Prostate gland (tissue), 2 donors: ENCODE results near the gene PTPRD.

ENCODE experiments used
- POLR2A ChIP-seq: fragments of 450-650 bp; IDR thresholded peaks from one replicate; pipeline ENCODE4 v1.6.1; 2016; ENCODE audit warnings: antibody characterized with exemption, mild to moderate bottlenecking
- POLR2AphosphoS5 ChIP-seq: sonication (generic); formaldehyde crosslinking; IDR thresholded peaks from one replicate; pipeline ENCODE4 v1.6.1; 2017; ENCODE audit warnings: antibody characterized with exemption
- TF ChIP-seq, protein P1 (sequence below), 4 experiments: fragments of 200-600 bp in 2 of 4; fragments of 450-650 bp in 2 of 4; sonication (generic) in 2 of 4; IDR thresholded peaks; 1 replicate in 3 of 4; 2 replicates in 1 of 4; pipeline ENCODE4 v1.5.1; 2016 to 2019; ENCODE audit warnings: antibody characterized with exemption in 4 of 4, mild to moderate bottlenecking in 2 of 4, moderate library complexity in 2 of 4

DNA sequence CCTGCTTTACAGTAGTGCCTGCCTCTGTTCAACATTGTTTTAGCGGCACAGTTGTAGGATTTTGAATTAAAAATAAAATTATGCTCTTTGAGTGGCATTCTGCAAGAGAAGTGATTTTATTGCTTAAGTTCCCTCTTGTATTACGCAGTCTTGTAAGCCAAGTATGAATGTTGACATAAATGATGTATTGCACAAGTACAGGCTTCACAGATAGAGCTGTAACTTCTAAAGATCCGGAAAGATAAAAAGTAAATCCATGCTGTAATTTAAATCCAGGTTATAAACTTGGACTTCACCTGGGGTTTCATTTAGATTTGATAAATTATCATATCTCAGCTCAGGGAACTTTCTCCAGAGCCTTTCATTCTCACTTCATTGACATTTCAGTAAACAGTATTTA is 1114.7 kb downstream of the PTPRD start:
- TF ChIP-seq, protein P1, sequence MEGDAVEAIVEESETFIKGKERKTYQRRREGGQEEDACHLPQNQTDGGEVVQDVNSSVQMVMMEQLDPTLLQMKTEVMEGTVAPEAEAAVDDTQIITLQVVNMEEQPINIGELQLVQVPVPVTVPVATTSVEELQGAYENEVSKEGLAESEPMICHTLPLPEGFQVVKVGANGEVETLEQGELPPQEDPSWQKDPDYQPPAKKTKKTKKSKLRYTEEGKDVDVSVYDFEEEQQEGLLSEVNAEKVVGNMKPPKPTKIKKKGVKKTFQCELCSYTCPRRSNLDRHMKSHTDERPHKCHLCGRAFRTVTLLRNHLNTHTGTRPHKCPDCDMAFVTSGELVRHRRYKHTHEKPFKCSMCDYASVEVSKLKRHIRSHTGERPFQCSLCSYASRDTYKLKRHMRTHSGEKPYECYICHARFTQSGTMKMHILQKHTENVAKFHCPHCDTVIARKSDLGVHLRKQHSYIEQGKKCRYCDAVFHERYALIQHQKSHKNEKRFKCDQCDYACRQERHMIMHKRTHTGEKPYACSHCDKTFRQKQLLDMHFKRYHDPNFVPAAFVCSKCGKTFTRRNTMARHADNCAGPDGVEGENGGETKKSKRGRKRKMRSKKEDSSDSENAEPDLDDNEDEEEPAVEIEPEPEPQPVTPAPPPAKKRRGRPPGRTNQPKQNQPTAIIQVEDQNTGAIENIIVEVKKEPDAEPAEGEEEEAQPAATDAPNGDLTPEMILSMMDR (IDR thresholded peaks at IDR 0.05): no peak
- no peak for TF ChIP-seq POLR2A
- TF ChIP-seq POLR2AphosphoS5: no peak
